ENCODE results near the gene CACNA2D4. TPM values are rescaled to one million over a fixed set of nuclear protein-coding genes. Genes with fewer than 3 reads are reported as not detected.

The CACNA2D4 gene
- polyA plus RNA-seq, 3 donors, result 2.0 to 3.0 (median 2.7) TPM

DNA sequence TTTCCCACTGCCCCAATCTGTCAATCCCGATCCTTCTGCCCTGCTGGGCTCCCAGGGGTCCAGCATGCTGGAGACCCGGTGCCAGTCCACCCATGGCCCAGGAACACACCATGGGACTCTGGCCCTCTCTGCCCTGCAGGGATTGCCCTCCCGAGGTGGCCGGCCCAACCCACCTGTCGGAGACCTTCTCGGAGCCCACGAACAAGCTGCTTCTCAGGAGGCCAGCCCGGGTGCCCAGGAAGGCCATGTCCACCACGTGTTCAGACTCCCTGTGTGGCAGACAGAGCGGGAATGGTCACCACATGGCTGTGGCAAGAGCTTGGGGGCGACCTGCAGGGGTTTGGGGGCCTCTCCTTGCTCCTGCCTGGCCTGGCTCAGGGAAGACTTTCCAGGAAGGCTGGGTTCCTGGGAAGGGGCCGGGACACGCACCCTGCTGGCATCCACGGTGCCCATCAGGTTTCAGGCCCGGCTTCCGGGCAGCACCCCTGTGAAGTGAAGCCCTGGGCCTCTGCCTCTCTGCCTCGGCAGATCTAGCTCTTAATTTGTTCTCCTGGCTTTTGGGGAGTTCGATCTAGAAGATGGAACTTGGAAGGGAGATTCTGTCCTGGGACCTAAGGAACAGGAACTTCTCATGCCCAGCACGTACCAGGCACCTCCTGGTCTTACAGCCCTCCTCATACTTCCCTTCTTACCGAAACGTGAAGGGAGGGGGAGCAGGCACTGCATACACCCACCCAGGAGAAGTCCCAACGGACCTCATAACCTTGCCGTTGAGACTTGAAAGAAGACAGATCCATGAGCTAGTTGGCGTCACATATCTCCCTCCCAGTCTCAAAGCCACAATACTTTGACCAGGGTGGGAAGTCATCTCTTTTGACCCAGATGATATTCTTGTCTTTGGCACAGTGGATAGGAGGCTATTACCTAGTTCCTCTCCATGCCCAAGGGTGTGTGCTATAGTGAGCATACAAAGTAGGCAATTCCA lies 71.7 kb downstream of the CACNA2D4 start:
- DNase-seq, result no peak

GRCh38 chr12:1845886-1846285 lies 72.6 kb downstream of the CACNA2D4 start:
- no peak for DNase-seq

GRCh38 chr12:1845427-1845826 lies 73.0 kb downstream of the CACNA2D4 start:
- no peak for DNase-seq

DNA sequence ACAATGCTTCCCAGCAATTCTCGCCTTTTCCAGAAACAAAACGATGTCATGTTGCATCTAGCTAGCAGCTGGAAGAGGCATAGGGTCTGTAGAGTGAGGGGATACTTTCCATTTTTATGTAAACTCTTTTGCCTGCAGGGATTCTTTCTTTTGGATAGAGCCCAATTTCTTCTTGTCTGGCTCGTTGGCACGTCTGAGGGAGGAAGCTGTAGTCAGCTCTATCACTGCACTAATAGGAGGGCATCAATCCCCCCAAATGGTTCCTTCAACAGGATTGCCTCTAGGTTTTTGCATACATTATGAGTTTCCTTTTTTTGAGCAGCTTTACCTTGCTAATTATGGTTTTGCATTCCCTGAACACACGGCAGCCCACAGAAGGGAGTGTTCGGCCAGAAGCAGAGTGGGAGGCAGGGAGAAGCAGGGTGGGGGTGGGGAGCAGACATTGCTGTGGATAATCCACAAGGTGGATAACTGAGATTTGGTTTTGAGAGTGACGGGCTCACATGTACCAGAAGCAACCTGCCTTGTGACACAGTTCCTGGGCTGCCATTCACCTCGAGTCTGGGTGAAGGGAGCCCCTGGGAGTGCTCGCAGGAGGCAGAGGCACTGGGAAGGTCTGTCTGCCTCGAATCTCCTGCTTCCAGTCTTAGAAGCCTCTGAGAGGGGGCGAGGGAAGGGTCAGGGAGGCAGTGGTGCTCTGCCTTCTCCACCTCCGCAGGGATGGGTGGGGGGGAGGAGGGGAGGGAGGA lies 73.6 kb downstream of the CACNA2D4 start:
- no peak for DNase-seq

- no peak for DNase-seq
Observed at GRCh38 chr12:1844223-1844622, 74.2 kb downstream of the CACNA2D4 start.

DNA sequence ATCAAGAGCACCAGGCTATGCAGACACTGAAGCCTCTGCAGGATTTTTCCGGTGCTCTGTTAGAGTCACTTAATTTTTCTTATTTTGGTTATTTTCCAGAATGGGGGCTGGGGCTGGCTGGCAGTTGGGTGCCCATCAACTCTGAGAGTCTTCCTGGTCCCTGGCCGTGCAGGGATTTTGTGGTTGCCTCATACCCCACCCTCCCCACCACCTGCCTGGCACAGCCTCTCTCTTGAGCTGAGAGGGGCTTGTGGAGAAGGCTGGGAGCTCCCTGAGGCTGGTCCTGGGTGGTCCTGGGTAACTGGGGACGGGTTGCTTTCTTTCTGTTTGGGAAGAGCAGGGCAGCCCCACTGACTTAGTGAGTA lies 74.8 kb downstream of the CACNA2D4 start:
- no peak for DNase-seq

- no peak for DNase-seq
Observed at GRCh38 chr12:1842905-1843640, 75.4 kb downstream of the CACNA2D4 start.

GRCh38 chr12:1842183-1842904 lies 76.1 kb downstream of the CACNA2D4 start:
- DNase-seq, result no peak

DNA sequence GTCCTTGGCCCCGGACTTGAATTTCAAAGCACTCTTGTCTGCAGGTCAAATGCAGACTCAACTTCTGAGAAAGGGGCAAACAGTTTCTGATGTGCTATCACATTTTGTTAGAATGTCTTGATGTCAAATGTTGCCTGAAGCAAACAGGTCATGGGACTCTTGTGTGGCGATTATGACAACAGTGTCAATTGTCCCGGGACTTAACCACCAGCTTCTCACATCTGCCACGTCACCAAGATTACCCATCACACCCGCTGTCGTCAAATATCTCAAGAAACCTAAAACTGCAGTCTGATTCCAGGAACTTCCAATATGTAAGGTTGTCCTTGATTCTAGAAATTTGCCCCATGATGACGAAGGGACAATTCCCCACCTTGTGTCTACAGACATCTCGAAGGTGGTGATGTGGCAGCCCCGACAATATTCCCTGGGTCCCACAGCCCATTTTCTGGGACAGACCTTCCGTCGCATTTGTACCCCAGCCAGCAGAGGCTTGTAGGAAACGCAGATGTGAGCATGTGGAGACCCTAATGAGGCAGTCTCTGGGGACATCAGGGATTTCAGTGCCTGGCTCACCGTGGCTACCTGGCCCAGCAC lies 76.8 kb downstream of the CACNA2D4 start:
- no peak for DNase-seq

DNA sequence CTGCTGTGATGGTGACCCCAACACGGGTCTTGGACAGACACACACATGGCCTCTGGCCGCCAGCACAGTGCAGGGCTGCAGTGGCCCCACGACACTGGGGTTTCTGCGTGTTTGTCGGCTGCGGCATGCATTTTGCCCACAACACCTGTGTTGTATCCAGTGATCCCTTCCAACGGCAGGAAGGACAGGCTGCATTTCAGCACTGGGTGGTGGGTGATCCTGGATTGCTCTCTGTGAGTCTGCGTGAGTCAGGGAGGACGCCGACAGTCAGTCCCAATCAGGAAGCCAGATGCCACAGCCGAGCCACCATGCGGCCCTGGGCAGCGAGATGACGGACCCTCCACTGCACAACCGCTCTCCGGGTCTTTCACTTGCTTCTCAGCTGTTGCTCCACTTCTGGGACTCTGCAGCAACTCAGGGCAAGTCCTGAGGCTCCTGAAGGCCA lies 77.4 kb downstream of the CACNA2D4 start:
- no peak for DNase-seq

DNA sequence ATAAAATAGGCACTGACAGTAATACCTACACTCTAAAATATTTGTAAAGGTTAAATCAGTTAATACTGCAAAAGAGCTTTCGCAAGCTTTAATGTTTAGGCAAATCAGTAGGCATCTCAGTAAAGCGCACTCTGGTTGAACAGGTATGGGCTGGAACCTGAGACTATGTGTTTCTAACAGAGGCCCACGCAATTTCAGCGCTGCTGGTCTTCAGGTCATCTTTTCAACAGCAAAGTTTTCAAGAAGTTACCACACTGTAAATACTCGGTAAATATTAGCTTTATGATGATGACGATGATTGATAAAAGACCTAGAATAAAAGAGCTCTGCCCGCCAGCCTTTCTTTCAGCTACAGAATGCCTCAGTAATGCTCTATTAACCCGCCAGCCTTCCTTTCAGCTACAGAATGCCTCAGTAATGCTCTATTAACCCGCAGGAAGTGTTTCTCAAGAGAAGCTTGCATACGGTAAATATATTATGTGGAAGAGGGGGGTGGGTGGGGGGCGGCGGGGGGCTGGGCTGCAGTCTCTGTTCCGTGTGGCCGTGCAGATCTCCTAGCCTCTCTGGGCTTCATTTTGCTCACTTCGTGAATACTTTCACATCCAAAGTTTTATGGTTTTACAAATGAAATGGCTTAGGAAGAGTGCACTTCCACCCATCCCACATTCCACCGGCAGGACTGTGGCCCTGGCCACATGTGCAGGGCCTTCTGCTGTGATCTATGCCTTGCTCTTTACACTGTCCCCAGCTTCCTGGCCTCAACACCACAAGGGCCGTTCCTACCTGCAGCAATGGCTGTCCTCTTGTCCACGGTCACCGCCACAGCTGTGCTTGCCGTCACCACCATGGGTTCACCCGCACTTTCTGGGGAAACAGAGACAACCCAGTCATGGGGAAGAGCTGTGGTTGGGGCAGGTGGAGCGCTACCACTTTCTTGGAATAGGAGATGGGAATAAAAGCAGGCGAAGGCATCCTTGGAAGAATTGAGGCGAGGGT lies 78.2 kb downstream of the CACNA2D4 start:
- DNase-seq, result peak; percentile 73

- DNase-seq, result no peak
Observed at GRCh38 chr12:1839464-1839863, 79.0 kb downstream of the CACNA2D4 start.

DNA sequence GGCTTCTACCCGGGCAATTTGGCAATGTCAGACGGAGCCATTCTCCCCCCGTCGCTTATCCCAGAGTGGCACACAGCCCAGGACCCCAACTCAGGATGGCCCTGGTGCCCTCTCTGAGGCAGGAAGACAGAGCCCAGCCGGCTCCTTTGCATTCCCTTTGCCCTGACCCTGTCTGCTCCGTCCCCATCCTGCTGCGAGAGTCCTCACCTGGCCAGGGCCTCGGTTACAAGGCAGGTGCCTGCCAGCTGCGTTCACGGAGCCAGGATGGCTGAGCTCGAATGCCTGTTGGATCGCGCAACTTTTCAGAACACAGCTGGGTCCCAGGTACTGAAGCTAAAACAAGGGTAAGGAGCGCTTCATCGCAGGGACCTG lies 79.5 kb downstream of the CACNA2D4 start:
- DNase-seq, result no peak

DNA sequence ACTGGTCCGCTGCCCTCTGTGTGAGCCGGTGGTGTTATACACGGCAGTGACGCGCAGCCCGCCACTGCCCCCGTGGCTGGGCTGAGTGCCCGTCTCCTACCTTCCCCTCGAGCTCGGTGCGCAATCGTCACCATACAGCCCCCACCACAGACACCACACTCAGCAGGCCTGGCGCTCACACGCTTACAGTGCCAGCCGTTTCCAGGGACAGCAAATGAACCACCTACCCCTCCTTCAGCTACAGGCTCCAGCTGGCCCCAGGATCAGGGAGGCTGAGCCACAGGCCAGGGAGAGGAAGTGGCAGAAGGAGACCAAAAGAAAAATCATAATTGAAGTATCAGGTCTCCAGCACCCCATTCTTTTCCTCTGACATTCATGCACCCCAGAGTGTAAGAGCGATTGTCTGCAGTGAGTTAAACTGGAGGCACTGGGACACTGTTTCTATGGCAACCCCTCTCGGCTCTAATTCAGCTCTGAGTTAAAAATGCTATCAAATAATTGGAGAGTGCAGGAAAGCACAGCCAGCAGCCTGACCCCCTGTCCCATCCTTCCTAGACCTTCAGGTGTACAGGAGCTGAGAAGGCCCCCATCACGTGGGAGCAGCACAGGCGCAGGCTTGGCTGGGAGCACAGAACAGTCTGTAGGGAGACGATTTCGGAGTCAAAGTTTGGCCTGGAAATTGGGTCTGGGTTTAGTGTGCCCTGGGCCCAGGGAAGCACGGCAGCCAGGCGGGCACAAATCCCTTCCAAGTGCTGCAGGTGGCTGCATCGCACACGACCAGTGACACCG lies 80.1 kb downstream of the CACNA2D4 start:
- DNase-seq, result no peak

DNA sequence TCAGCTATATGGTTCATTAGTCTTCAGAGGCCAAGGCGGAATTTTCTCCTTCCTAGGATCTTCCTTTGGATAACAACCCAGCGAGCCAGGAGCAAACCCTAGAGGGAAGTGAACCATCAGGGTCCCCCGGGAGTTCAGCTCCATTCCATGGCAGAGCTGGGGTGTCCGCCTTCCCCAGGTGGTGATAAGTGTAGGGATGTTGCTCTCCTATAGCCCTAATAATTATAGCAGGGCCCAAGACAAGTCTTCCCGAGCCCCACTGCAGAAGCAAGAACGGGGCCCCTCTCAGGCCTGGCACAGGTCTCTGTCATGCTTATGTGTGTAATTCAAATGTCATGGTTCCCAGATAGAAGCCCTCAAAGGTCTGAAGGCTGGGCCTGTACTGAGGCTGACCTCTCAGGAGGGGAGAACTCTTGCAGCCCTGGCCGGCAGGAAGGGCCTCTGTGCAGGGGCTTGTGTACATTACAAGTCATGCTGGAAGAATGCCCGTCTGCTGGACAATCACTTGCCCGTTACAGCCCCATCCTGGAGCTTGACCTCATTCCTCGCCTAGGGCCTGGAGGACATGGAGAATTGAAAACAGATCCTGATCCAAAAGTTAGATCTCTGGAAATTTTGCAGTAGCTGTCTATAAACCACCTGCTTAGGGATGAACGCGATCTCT lies 80.8 kb downstream of the CACNA2D4 start:
- no peak for DNase-seq

GRCh38 chr12:1836854-1837421 lies 81.5 kb downstream of the CACNA2D4 start:
- DNase-seq, result peak; percentile 50

- DNase-seq, result no peak
Observed at GRCh38 chr12:1836241-1836803, 82.1 kb downstream of the CACNA2D4 start.
